Ureter (tissue), 1 donor: ENCODE results near the gene MYLK4. TPM values are rescaled to one million over a fixed set of nuclear protein-coding genes. Genes with fewer than 3 reads are reported as not detected.
A peak's percentile ranks its signal among the peaks of the same experiment; 100 is the strongest.

ENCODE experiments used
- DNase-seq: peaks from one replicate; pipeline ENCODE4 v3.0.0-alpha.2; 2020; ENCODE audit warnings: low spot score
- total RNA-seq: library from RNA; stranded (reverse); gene quantifications from one replicate; pipeline ENCODE4 v1.2.4, GENCODE V29; 2023
- donor health status: DM: yes; HTN: yes; CAD: no.

MYLK4 gene
- total RNA-seq: 1.3 TPM

GRCh38 chr6:2750832-2751231 lies at the start of gene MYLK4:
Gene MYLK4 (minus strand): TSS chr6:2750922. CDS start chr6:2749294, 1,628 bp downstream.
- no peak for DNase-seq

- DNase-seq: no peak
These were observed 49.3 kb upstream of the MYLK4 start for GRCh38 chr6:2799936-2800527.

- no peak for DNase-seq
These were observed 47.9 kb upstream of the MYLK4 start for GRCh38 chr6:2798586-2799134.

DNA sequence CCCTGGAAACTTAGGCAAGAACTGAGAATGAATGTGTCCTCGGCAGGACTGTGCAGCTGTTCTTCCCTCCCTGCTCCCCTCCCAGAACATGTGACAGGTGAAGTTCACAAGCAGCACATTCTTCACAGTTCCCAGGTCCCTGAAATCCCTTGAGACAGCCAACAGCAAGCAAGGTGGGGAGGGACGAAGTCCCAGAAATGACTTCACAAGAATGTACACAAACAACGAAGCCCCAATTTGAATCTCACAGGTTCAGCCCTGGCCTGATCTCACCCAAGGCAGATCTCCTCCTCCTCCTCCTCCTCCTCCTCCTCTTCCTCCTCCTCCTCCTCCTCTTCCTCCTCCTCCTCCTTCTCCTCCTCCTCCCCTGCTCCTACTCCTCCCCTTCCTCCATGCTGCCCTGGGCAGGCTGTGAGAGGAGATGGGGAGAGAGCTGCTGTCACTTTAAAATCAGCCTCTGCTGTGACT lies 46.9 kb upstream of the MYLK4 start:
- no peak for DNase-seq

DNA sequence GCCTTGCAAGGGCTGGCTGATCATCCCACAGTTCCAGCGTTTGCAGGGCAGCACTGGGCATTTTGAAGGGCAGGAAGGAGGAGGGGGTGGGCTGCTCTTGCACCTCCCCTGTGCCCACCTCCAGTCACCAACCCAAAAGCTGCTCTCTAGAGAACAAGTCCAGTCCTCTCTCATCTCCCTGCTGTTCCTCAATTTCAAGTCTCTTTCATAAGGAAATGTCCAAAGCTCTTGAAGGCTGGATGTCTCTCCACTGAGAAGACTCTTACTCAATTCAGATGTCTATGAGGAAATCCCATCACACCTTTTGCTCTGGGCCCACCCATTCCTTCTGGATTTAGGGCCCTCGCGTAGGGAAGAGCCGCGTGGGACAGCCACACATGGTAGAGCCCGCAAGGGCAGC lies 46.1 kb upstream of the MYLK4 start:
- no peak for DNase-seq

- DNase-seq: no peak
These were observed 45.2 kb upstream of the MYLK4 start for GRCh38 chr6:2795956-2796355.

- DNase-seq: no peak
These were observed 44.4 kb upstream of the MYLK4 start for GRCh38 chr6:2795162-2795561.

DNA sequence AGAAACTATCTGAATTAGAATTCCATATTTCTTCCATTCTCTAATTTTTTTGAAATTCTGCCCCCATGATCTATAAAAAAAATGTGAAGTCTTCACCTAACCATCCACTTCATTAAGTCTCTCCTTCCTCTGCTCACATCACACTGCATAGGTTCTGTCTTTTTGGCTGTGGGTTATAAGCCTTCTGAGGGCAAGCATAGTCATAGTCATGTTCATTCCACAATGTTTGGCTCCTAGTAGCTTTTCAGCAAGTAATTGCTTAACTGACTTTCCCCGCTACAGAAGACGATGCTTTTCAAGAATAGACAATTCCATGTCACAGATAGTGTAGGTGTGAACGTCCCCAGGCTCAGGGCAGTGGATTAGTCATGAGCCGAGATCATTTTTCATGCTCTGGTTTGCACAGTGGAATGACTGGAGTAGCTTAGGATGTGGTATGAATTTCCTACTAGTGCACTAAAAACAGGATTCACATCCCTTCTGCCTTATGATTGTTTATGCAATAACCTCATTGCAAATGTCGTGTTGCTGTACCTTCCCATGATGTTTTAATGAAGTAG lies 43.5 kb upstream of the MYLK4 start:
- no peak for DNase-seq

- no peak for DNase-seq
These were observed 42.9 kb upstream of the MYLK4 start for GRCh38 chr6:2793534-2794151.

DNA sequence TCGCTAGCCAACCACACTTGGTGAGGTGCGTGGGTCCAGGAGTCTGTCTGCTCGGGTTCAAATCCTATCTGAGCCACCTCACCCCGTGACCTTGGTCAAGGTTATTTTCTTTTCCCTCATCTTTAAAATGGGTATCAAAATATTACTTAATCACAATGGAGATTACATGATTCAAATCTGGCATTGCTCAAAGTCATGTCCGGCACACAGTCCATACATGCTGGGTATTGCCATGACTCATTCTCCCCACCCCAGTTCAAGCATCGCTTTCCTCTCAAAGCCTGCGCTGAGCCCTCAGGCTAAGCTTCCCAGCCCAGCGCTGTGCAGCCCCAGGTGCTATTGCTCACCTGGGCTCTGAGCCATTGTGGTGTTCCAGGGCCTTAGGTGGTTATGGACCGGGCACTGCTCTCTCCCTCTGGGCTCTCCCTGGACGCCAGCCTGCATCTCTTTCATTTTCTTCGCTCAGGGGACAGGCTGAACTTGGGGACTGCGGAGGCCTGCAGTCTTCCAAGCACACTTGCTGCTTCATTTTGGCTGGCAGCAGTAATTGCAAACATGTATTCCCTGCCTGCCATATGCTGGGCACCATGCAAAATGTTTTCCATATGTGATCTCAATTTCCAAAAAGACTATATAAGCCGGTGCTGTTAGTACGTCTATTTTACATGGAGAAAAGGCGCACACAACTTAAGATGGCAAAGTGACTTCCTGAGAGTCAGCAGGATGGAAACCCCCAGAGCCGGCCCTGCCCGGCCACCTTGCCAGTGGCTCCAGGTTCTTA lies 41.8 kb upstream of the MYLK4 start:
- DNase-seq: no peak

GRCh38 chr6:2791450-2791974 lies 40.8 kb upstream of the MYLK4 start:
- no peak for DNase-seq

- DNase-seq: peak; percentile 72
These were observed 40.1 kb upstream of the MYLK4 start for GRCh38 chr6:2790588-2791449.

DNA sequence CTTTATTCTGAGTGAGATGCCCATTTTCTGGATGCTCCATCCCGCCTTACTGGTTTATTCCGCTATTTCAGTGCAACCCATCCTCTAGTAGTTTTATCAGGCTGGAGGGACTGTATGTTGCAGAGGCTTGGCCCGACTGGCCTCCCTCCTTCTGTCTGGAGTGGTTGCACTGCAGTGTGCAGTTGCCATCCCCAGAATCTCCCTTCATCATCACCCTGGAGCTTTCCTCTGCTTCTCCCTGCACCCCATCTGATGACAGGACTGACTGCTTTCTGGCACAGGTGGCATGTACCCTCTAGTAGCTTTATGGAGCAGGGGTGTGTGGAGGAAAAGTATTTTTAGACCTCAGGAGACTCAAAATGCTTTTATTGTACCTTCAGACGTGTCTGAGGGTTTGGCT lies 35.5 kb upstream of the MYLK4 start:
- DNase-seq: no peak

GRCh38 chr6:2784930-2785329 lies 34.2 kb upstream of the MYLK4 start:
- DNase-seq: no peak

DNA sequence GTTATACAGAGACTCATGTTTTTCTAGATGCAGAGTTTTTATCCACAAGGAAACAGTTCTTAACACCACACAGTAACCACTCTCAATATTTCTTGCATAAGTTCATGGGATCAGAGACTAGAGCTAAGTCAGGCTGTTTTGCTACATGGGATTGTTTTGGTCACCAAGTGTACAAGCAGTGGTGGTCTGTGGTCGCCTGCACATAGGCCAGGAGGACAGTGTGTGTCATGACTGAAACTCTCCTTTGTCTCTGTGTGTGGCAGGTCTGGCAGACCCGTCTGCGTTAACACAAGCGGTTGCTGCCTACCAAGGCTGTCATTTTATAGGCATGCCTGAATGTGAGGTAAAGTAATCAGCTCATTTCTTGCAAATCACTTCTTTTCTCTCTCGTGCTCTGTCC lies 33.3 kb upstream of the MYLK4 start:
- no peak for DNase-seq

DNA sequence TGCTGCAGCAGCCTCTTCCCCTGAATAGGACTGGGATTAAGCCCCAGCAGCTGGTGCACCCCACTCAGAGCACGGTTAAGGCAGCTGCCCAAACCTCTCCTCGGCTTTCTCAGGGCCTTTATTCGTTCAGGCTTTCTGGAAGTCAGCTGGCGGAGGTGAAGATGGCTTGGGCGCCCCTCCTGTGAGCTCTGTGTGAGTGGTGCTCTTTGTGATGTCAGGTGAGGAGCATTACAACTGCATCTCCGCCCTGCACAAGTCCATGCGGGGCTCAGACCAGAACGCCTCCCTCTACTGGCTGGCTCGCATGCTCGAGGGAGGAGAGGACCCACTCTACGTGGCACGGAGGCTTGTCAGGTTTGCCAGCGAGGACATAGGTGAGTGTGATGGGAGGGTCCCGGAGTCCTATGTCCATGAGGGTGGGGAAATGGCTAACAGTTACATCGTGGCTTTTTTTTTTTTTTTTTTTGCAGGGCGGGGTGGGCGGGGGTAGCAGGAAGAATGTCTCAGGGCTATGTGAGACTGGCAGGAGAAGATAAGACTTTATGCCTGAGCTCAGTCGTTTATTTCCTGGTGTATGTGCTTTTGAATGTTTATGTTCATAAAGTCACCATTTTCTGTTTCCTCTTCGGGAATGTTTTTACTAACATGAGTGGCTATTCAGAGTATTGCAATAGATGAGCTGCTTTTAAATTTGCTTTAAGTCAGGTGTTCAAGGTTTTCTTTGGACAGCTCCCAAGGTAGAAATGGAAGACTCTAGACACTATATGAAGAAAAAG lies 32.7 kb upstream of the MYLK4 start:
- DNase-seq: no peak

DNA sequence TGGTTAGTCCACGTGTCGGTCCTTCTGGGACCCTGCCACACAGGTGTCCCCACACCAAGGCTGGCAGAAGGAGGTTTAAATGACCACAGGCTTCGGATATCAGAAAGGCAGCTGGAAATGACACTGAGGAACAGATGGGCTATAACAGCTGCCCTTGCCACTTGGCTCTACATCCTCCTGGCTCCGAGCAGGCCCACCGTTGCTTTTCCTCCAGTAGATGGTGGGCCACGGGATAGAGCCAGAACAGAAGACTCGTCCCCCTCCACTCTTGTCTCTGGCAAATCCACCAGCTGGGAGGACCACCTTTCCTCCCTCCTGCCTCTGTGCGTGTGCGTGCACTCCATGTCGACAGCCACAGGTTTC lies 32.1 kb upstream of the MYLK4 start:
- DNase-seq: no peak

DNA sequence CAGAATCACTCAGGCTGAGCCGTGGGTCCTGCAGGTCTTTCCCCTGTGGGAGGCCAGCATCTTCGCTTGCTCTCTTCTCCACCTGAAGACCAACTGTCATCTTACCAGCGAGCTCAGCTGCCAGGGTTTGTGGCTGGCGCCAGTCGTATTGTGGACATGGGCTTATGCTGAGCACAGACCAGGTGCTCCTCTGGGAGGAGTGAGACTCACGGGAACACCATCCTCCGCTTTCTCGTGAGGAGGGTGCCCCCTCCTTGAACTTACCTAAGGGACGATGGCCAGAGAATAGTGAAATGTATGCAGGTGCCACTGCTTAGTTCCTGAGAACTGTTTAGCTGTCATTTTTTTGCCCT lies 31.6 kb upstream of the MYLK4 start:
- no peak for DNase-seq

- DNase-seq: no peak
These were observed 31.1 kb upstream of the MYLK4 start for GRCh38 chr6:2781685-2782355.
